ENCODE measurements around the gene PRKAB1.

PRKAB1 gene

GRCh38 chr12:119664642-119665041, 3.3 kb upstream of the PRKAB1 start:
- no peak for DNase-seq (ENCODE audit: low read depth in 2 of 2)

DNA sequence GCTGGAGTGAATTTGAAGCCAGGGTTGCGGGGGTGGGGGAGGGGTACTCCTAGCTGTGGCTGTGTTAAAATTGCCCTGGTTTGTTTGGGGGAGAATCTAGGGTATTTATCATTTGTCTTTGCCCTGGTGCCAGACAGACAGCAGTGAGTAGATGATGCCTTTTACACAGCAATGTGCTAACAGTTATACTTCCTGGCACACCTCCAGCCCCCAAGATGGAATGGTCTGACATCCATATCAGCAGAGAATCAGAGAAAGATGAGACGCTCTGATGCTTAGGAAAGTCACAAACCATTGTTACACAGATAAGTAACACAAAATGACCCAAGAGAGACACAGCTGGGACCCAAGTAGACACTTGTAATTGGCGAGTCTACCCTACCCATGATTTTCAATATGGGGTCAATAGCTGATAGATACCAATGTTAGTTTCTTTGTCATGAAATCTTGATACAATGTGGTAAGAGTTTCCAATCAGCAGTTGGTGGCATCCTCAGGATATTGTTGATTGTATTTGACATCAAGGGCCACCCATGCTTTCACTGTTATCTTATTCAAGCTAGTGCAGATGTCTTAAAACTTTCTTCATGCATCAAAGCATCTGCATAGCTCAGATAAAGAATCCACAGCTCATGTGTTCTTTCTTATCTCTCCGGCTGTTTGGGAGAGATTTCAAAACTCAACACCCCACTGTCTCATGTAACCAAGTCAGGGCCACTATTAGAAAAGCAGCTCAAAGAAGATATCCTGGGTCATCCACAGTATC, 2.6 kb upstream of the PRKAB1 start:
- no peak for DNase-seq (ENCODE audit: low read depth in 2 of 2)

DNA sequence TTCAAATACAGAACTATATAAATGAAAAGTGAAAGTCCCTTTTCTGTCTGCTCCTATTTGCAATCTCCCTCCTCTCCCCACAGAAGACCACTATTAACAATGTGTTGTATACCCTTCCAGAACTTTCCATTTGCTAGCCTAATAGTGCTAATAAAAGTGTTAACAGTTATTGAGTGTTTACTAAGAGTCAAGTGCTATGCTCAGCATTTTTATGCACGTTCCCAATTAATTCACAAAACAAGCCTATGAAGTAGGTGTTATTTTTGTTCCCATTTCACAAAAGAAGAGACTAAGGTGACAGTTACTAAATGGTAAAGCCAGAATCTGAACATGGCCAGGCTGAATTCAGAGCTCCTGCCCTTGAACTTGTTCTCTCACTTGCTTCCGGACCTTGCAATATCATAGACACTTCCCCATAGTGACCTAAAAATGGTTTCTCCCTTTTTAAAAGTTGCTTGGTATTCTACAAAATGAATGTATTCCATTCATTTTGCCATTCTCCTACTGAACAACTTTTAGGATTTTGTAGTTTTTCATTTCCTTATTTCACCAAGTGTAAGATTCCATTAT, 1.6 kb upstream of the PRKAB1 start:
- no peak for DNase-seq (ENCODE audit: low read depth in 2 of 2)

- no peak for DNase-seq (ENCODE audit: low read depth in 2 of 2)
These were observed 895 bp upstream of the PRKAB1 start for GRCh38 chr12:119666900-119667576.

- no peak for DNase-seq (ENCODE audit: low read depth in 2 of 2)
These were observed 450 bp downstream of the PRKAB1 start for GRCh38 chr12:119668324-119668841.

DNA sequence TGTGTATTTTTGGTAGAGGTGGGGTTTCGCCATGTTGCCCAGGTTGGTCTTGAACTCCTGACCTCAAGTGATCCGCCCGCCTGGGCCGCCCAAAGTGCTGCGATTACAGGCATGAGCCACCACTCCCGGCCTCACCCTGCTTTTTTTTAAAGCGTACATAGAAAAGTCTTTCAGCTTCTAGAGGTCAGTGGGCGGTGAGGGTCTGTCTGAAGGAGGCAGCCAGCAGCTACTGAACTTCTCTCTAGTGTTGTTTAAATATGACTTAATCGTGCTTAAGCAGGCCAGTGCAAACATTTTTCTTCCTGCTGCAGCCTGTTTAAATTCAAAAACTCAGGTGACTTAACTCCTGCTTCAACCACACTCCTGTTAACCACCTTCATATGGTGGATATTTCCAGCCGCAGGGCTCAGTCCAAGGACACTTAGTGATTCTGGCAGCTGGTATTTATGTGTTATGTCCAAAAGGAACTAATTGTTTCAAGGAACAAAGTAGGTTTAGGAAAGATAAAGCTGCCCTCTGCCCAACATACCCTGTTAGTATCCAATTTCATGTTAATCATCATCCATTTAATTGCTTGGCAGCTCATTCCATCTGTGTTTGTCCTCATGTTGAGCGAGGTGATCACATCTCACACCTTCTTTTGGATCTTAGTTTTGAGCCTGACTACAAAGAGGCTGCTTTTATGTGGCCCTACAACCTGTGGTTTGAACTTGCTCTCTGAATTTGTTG, 2.0 kb downstream of the PRKAB1 start:
- DNase-seq (ENCODE audit: low read depth in 2 of 2): no peak

GRCh38 chr12:119671070-119671469, 3.1 kb downstream of the PRKAB1 start:
- DNase-seq (ENCODE audit: low read depth in 2 of 2): no peak

GRCh38 chr12:119672194-119672593, 4.3 kb downstream of the PRKAB1 start:
- DNase-seq (ENCODE audit: low read depth in 2 of 2): no peak

DNA sequence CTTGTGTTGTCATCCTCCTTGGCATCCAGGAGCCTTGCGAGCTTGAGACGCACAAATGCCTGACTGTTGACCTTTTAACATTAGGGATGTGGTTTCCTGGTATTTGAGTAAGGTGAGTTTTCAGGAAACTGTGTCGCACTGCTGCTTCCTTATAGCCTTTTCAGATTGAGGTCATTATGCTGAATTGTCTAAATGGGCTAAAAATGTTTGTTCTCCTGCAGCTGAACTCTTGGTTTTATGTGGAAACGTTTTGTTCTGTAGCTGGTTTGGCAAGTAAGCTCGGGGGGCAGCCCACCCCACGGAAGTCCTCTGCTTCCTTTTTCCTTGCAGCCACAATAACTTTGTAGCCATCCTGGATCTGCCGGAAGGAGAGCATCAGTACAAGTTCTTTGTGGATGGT, 5.7 kb downstream of the PRKAB1 start:
- DNase-seq (ENCODE audit: low read depth in 2 of 2): no peak

DNA sequence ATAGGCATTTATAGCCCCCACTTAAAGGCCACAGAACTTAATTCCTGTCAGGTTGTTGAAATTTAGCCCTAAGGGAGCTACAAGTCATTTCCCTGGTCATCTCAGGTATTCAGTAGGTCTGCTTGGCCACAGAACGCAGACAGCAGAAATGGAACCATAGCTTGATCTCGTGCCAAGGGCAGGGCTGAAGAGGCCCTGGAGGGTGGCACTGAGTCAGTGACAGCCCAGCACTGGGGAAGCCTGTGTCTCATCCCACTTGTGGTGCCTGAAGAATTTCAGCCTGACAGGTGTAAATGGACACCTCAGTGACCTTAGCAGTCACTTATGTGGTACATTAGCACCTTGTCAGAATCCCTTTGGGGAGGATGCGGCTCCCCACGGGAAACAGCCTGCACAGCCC, 6.6 kb downstream of the PRKAB1 start:
- DNase-seq (ENCODE audit: low read depth in 2 of 2): no peak

DNA sequence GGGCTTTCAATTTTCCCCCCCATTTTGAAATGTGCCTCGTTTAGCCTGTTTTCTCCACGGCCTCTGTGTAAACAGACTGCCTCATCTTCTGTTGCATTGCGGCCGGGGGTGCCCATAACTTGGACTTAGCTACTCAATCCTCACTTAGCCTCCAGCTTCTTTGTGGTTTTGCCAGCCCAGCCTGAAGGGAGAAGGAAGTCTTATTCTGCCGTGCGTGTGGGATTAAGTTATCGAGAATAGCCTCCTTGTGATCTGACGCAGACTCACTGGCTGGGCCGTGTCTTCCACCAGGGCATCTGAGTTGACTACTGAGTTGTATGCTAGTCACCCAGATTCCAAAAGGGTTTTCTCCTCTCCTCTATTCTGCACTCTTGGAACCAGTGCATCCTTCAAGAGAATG, 8.1 kb downstream of the PRKAB1 start:
- no peak for DNase-seq (ENCODE audit: low read depth in 2 of 2)

- no peak for DNase-seq (ENCODE audit: low read depth in 2 of 2)
These were observed 8.6 kb downstream of the PRKAB1 start for GRCh38 chr12:119676573-119676972.

- DNase-seq (ENCODE audit: low read depth in 2 of 2): no peak
These were observed 10.5 kb downstream of the PRKAB1 start for GRCh38 chr12:119678459-119678858.

- no peak for DNase-seq (ENCODE audit: low read depth in 2 of 2)
These were observed 11.1 kb downstream of the PRKAB1 start for GRCh38 chr12:119679081-119679480.

DNA sequence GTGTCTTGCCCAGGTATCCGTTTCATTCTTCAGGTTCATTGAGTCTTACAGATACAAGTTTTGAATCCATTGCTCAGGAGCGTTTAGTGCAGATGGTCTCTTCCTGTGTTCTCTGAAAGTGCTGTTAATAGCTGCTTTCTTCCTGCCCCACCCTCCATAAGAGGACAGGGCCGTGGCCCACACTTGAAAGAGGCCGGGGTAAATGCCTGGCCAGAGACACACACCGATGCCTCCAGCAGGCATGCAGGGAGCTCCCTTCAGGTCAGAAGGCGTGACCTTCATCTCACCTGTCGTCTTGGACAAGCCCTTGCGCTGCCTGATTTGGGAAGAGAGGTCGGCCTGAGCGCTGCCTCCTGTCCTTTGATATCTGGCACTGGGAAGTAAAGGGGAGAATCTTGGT, 11.6 kb downstream of the PRKAB1 start:
- no peak for DNase-seq (ENCODE audit: low read depth in 2 of 2)

GRCh38 chr12:119681111-119681510, 13.2 kb downstream of the PRKAB1 start:
- no peak for DNase-seq (ENCODE audit: low read depth in 2 of 2)

DNA sequence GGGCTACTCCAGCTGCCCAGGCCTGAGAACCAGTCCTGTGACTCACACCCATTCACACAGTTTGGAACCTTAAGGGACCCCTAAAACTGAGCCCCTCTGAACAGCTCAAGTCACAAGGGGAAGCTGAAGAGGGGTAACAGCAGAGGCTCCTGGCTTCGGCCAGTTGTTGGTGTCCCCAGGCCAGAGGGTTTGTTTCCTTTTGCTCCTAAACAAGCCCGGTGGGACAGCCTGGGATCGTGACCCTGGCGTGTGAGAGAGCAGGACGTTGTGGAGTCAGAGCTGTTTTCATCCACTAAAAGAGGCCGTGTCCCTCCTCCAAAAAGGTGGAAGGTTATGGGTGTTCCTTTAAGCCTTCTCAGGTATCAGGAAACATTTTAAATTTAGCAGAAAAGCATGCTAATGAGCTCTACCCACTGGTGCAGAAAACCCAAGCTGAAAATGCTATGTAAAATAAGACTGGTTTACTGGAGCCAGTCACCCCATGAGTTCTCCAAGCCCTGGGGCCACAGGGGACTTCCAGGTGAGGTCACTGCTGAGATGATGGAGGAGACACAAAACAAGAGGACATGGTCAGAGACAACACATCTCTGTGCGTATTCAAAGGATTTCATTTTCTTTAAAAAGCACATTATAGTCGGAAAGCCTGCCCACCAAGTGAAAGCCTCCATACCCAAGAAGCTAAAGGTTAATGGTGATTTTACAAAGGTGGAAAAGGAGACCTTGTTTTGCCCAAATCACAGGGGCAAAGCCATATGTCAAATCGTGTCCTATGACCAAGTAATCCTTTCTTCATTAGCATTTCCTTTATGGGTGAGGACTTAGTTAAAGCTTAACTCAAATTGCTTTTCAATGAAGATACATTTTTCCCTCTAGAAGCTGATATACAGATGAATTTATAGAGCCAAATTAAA, 14.1 kb downstream of the PRKAB1 start:
- no peak for DNase-seq (ENCODE audit: low read depth in 2 of 2)

DNA sequence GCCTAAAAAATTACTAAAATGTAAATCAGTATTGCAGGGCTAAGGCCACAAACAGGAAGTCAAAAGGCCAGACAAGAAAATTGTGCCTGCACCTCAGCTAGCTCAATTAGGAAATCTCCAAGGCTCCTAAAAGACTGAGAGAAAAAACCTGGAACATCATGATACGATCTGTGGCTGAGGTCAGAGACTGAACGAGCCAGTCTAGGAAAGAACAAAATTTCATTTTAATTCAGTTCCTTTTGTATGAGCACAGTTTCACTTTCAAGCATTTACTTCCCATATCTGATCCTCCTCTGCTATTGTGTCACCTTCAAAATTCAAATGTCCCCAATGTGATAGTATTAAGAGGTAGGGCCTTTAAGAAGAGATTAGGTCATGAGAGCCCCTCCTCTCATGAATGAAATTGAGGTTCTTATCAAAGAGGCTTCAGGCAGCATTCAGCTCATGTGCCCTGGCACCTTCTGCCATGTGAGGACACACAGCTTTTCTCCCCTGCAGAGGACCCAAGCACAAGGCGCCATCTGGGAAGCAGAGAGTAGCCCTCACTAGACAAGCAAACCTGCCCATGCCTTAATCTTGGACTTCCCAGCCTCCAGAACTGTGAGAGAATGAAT, 14.8 kb downstream of the PRKAB1 start:
- no peak for DNase-seq (ENCODE audit: low read depth in 2 of 2)

- DNase-seq (ENCODE audit: low read depth in 2 of 2): no peak
These were observed 15.5 kb downstream of the PRKAB1 start for GRCh38 chr12:119683413-119683812.

GRCh38 chr12:119683816-119684215, 15.9 kb downstream of the PRKAB1 start:
- DNase-seq (ENCODE audit: low read depth in 2 of 2): no peak
